Upper lobe of left lung (tissue), 6 donors: Measurements from ENCODE around the gene SEMA6A. TPM values are rescaled to one million over a fixed set of nuclear protein-coding genes. Genes with fewer than 3 reads are reported as not detected.
A peak's percentile ranks its signal among the peaks of the same experiment; 100 is the strongest.

ENCODE experiments used
- ATAC-seq, 2 donors: fragments of 200-7000 bp; cut with Tn5 transposase; one replicate each; pipeline ENCODE4 v1.9.1; 2022; ENCODE audit warnings: mild to moderate bottlenecking in 2 of 2, moderate library complexity in 2 of 2; ENCODE audit not compliant: low FRiP score in 2 of 2
- DNase-seq, 2 donors: peaks; one replicate each; pipeline ENCODE4 v3.0.0-alpha.2; 2019 to 2020
- H3K27ac ChIP-seq, 4 donors: fragments of 200-600 bp; sonication (generic); one replicate each; pipeline ENCODE4 v1.5.1; 2016 to 2019
- H3K27me3 ChIP-seq, 4 donors: fragments of 200-600 bp; sonication (generic); one replicate each; pipeline ENCODE4 v1.5.1; 2017 to 2019
- H3K36me3 ChIP-seq, 4 donors: fragments of 200-600 bp; sonication (generic); one replicate each; pipeline ENCODE4 v1.5.1; 2016 to 2019
- H3K4me1 ChIP-seq, 4 donors: fragments of 200-600 bp; sonication (generic); one replicate each; pipeline ENCODE4 v1.5.1; 2018 to 2019
- H3K4me3 ChIP-seq, 4 donors: fragments of 200-600 bp; sonication (generic); one replicate each; pipeline ENCODE4 v1.5.1; 2017 to 2019; ENCODE audit warnings: mild to moderate bottlenecking in 2 of 4, moderate library complexity in 1 of 4
- H3K9me3 ChIP-seq, 4 donors: fragments of 200-600 bp; sonication (generic); one replicate each; pipeline ENCODE4 v1.5.1; 2018 to 2019
- CTCF ChIP-seq, 6 experiments: fragments of 450-650 bp in 4 of 6; fragments of 200-600 bp in 2 of 6; sonication (generic) in 2 of 6; IDR thresholded peaks; one replicate each; pipeline ENCODE4 v1.5.1; 2016 to 2019; ENCODE audit warnings: antibody characterized with exemption in 6 of 6
- EP300 ChIP-seq, 4 donors: sonication (generic); formaldehyde crosslinking; IDR thresholded peaks; one replicate each; pipeline ENCODE4 v1.5.1; 2017; ENCODE audit warnings: antibody characterized with exemption in 4 of 4, control low read depth in 2 of 4
- POLR2A ChIP-seq, 4 donors: fragments of 450-650 bp; IDR thresholded peaks; one replicate each; pipeline ENCODE4 v1.5.1; 2016 to 2017; ENCODE audit warnings: antibody characterized with exemption in 4 of 4, mild to moderate bottlenecking in 2 of 4
- POLR2AphosphoS5 ChIP-seq, 2 donors: sonication (generic); formaldehyde crosslinking; IDR thresholded peaks; one replicate each; pipeline ENCODE4 v1.5.1; 2017; ENCODE audit warnings: antibody characterized with exemption in 2 of 2
- WGBS, 2 donors: methylation state at CpG; one replicate each; pipeline ENCODE4 v1.1.5; 2017 to 2018; 5-methylcytosine and 5-hydroxymethylcytosine counted together
- total RNA-seq, 6 donors: library from RNA; depleted of rRNA in 4 of 6; stranded (reverse); fragments of >200 nt in 4 of 6; gene quantifications; one replicate each; pipeline versions ENCODE4 v1.1.0 to v1.2.1, GENCODE V29; 2016 to 2021
- donor health status: DM: no; HTN: no; CAD: no; lungs with moderate emphysema.
- donor health status: DM: no; HTN: yes; CAD: no; lungs with severe emphysema.

Gene SEMA6A
- total RNA-seq, 6 donors from 2014 or later: 17.1 to 66.5 (median 26.9) TPM

GRCh38 chr5:116522356-116523136 lies 52.1 kb downstream of the SEMA6A start:
- TF ChIP-seq CTCF (IDR thresholded peaks at IDR 0.05) (no peak), POLR2AphosphoS5 (IDR thresholded peaks at IDR 0.05) (no peak)
- ATAC-seq (no peak), DNase-seq (no peak)
- Histone ChIP-seq H3K36me3 (no peaks in the 10 kb centered on the region), H3K4me1 (peaks cover 0 to 8% (median 4%) of the 10 kb centered on the region in 4 donors), H3K9me3 (no peaks in the 10 kb centered on the region), H3K4me3 (no peak overlapping the region), H3K27me3 (no peaks in the 10 kb centered on the region), H3K27ac (no peak overlapping the region)
- WGBS, 2 donors: 84 to 87% methylated on average over 9 of the region's 9 CpGs

GRCh38 chr5:116521173-116521872 lies 53.3 kb downstream of the SEMA6A start:
- ATAC-seq (peak; percentile 11 to 50), DNase-seq (no peak)
- WGBS, 2 donors: 74 to 86% methylated on average over 5 of the region's 5 CpGs
- Histone ChIP-seq H3K9me3 (no peaks in the 10 kb centered on the region), H3K4me3 (no peak overlapping the region), H3K36me3 (no peaks in the 10 kb centered on the region), H3K27ac (no peak overlapping the region), H3K27me3 (no peaks in the 10 kb centered on the region), H3K4me1 (peaks cover 0 to 8% (median 4%) of the 10 kb centered on the region in 4 donors)
- TF ChIP-seq CTCF (IDR thresholded peaks at IDR 0.05) (no peak), POLR2A (IDR thresholded peaks at IDR 0.05) (no peak), POLR2AphosphoS5 (IDR thresholded peaks at IDR 0.05) (no peak), EP300 (IDR thresholded peaks at IDR 0.05) (no peak)

DNA sequence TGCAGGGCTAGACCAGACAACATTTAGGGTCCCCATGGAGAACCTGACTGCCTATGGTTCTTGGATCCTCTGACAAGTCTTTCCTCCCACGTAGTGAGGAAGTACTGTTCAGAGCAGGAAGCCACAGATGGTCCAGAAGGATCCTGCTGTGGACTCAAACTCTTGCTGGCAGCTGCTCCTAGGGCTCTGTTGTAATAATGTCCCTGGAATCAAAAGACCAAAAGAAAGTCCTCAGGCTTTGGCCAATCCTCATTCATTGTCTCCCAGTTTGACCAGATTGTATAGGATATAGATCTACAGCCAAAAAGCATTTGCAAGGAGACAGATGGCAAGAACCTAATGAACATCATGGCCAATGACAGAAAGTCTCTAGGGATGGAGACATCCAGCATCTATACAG lies 53.9 kb downstream of the SEMA6A start:
- Histone ChIP-seq H3K36me3 (no peaks in the 10 kb centered on the region), H3K4me3 (no peak overlapping the region), H3K27ac (no peak overlapping the region), H3K4me1 (peaks cover 0 to 8% (median 4%) of the 10 kb centered on the region in 4 donors), H3K27me3 (no peaks in the 10 kb centered on the region), H3K9me3 (no peaks in the 10 kb centered on the region)
- TF ChIP-seq CTCF (IDR thresholded peaks at IDR 0.05): no peak
- TF ChIP-seq POLR2A (IDR thresholded peaks at IDR 0.05): no peak
- no peak for TF ChIP-seq POLR2AphosphoS5 (IDR thresholded peaks at IDR 0.05)
- no peak for TF ChIP-seq EP300 (IDR thresholded peaks at IDR 0.05)
- ATAC-seq: peak in 1 of 2 donors; percentile 22
- no peak for DNase-seq
- 17 to 40% methylated on average over 1 of the region's 1 CpG for WGBS, 2 donors

DNA sequence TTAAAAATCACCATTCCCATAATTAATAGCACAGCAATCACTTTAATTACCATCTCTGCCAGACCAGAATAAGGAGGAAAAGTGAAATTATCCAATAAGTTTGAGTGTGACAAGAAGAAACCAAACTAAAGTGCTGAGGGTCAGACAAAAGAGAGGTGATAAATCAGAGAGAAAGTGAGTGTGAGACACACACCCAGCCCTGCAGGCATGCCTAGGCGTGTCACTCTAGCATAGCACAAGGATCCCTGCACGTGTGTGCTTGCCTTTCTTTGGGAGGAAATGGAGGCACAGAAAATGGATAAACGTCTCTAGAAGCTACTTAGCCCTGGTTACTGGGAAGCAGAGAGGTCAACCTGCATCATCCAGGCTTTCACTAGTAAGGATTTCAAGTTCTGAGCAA lies 56.2 kb downstream of the SEMA6A start:
- Histone ChIP-seq H3K4me1 (peaks cover 0 to 14% (median 6%) of the 10 kb centered on the region in 4 donors), H3K36me3 (no peaks in the 10 kb centered on the region), H3K27ac (no peak overlapping the region), H3K9me3 (no peaks in the 10 kb centered on the region), H3K4me3 (no peak overlapping the region), H3K27me3 (no peaks in the 10 kb centered on the region)
- TF ChIP-seq CTCF (IDR thresholded peaks at IDR 0.05) (no peak), POLR2AphosphoS5 (IDR thresholded peaks at IDR 0.05) (no peak), EP300 (IDR thresholded peaks at IDR 0.05) (no peak), POLR2A (IDR thresholded peaks at IDR 0.05) (no peak)
- DNase-seq: no peak
- 50 to 63% methylated on average over 3 of the region's 3 CpGs for WGBS, 2 donors
- ATAC-seq: no peak
